SK-N-SH treated with all-trans-retinoic acid at 6 μM for 48 hours (cell line): ENCODE measurements around the gene FAM217A.

Experiments
- ATAC-seq: fragments of 200-7000 bp; cut with Tn5 transposase; 3 replicates; pipeline ENCODE4 v1.9.1; 2020; ENCODE audit warnings: mild to moderate bottlenecking, moderate library complexity
- ARNTL ChIP-seq: fragments of 450-650 bp; formaldehyde crosslinking; IDR thresholded peaks from 2 replicates; pipeline ENCODE4 v1.5.0; 2020; ENCODE audit warnings: low read depth, mild to moderate bottlenecking, moderate library complexity, borderline replicate concordance
- BACH2 ChIP-seq: fragments of 250-450 bp; sonication (Bioruptor Pico); IDR thresholded peaks from 2 replicates; pipeline ENCODE4 v1.9.0; 2021; ENCODE audit warnings: mild to moderate bottlenecking, borderline replicate concordance
- CSDC2 ChIP-seq: fragments of 250-450 bp; sonication (Bioruptor Pico); IDR thresholded peaks from 2 replicates; pipeline ENCODE4 v1.5.0; 2020; ENCODE audit warnings: mild to moderate bottlenecking, moderate library complexity
- CSRNP3 ChIP-seq: fragments of 250-450 bp; sonication (Bioruptor Pico); IDR thresholded peaks from 2 replicates; pipeline ENCODE4 v1.5.1; 2021; ENCODE audit warnings: mild to moderate bottlenecking, moderate library complexity
- GLIS3 ChIP-seq: fragments of 250-450 bp; sonication (Bioruptor Pico); IDR thresholded peaks from 2 replicates; pipeline ENCODE4 v1.5.0; 2020; ENCODE audit warnings: mild to moderate bottlenecking, moderate library complexity
- ISL1 ChIP-seq: fragments of 250-450 bp; sonication (Bioruptor Pico); IDR thresholded peaks from 2 replicates; pipeline ENCODE4 v2.1.2; 2022; ENCODE audit warnings: mild to moderate bottlenecking, moderate library complexity
- OSR1 ChIP-seq: fragments of 250-450 bp; sonication (Bioruptor Pico); IDR thresholded peaks from 2 replicates; pipeline ENCODE4 v1.8.0; 2022; ENCODE audit warnings: moderate library complexity, mild to moderate bottlenecking, inconsistent platforms
- POU6F1 ChIP-seq: fragments of 250-450 bp; sonication (Bioruptor Pico); IDR thresholded peaks from 2 replicates; pipeline ENCODE4 v1.8.0; 2021; ENCODE audit warnings: low read depth, mild to moderate bottlenecking, moderate library complexity, borderline replicate concordance
- PPARA ChIP-seq: fragments of 250-450 bp; sonication (Bioruptor Pico); IDR thresholded peaks from 2 replicates; pipeline ENCODE4 v1.5.0; 2020; ENCODE audit warnings: mild to moderate bottlenecking, borderline replicate concordance
- RARB ChIP-seq: fragments of 250-450 bp; sonication (Bioruptor Pico); IDR thresholded peaks from 2 replicates; pipeline ENCODE4 v1.8.0; 2021; ENCODE audit warnings: mild to moderate bottlenecking, moderate library complexity
- SNAI2 ChIP-seq: fragments of 250-450 bp; sonication (Bioruptor Pico); IDR thresholded peaks from 2 replicates; pipeline ENCODE4 v1.5.0; 2020; ENCODE audit warnings: mild to moderate bottlenecking, moderate library complexity
- TOX ChIP-seq: fragments of 250-450 bp; sonication (Bioruptor Pico); IDR thresholded peaks from 2 replicates; pipeline ENCODE4 v1.8.0; 2021; ENCODE audit warnings: mild to moderate bottlenecking, moderate library complexity, borderline replicate concordance
- ZC3H10 ChIP-seq: fragments of 250-450 bp; sonication (Bioruptor Pico); IDR thresholded peaks from 2 replicates; pipeline ENCODE4 v1.5.1; 2021; ENCODE audit warnings: mild to moderate bottlenecking, moderate library complexity
- ZFP3 ChIP-seq: fragments of 250-450 bp; sonication (Bioruptor Pico); IDR thresholded peaks from 2 replicates; pipeline ENCODE4 v1.5.0; 2020; ENCODE audit warnings: mild to moderate bottlenecking, moderate library complexity
- ZNF565 ChIP-seq: fragments of 450-650 bp; formaldehyde crosslinking; conservative IDR thresholded peaks from 2 replicates; pipeline ENCODE4 v1.5.0; 2020; ENCODE audit warnings: low read depth, mild to moderate bottlenecking, moderate library complexity
- ZNF70 ChIP-seq: fragments of 450-650 bp; formaldehyde crosslinking; IDR thresholded peaks from 2 replicates; pipeline ENCODE4 v1.5.0; 2020; ENCODE audit warnings: mild to moderate bottlenecking, moderate library complexity
- ZNF8 ChIP-seq: fragments of 450-650 bp; formaldehyde crosslinking; IDR thresholded peaks from 2 replicates; pipeline ENCODE4 v1.5.0; 2020; ENCODE audit warnings: mild to moderate bottlenecking, moderate library complexity
- TF ChIP-seq, protein P1 (sequence below): fragments of 250-450 bp; sonication (Bioruptor Pico); IDR thresholded peaks from 2 replicates; pipeline ENCODE4 v1.8.0; 2020; ENCODE audit warnings: mild to moderate bottlenecking, moderate library complexity, borderline replicate concordance
- TF ChIP-seq, protein P2 (sequence below): fragments of 250-450 bp; sonication (Bioruptor Pico); IDR thresholded peaks from 2 replicates; pipeline ENCODE4 v1.5.0; 2020; ENCODE audit warnings: mild to moderate bottlenecking, moderate library complexity
- TF ChIP-seq, protein P3 (sequence below): fragments of 250-450 bp; sonication (Bioruptor Pico); IDR thresholded peaks from 2 replicates; pipeline ENCODE4 v1.5.1; 2020; ENCODE audit warnings: low read depth, mild to moderate bottlenecking, moderate library complexity

FAM217A gene

DNA sequence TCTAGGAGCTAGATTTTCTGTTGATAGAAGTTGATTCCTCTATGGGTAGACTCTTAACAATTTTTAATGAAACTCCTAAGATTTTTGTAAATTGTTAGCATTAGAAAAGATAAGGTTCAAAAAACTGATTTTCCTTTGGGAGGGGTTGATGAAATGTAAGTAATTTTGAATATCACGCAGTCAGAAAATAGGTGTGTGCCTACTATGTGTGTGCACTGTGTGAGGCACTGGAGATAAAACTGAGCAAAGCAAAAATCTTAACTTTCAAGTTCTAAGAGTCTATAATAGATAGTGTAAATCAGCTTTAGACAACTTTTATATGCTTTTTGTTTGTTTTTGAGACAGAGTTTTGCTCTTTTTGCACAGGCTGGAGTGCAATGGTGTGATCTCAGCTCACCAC, 53.3 kb downstream of the FAM217A start:
- no peak for ATAC-seq
- TF ChIP-seq ZNF8 (CRISPR knock-in tag) (no peak), PPARA (CRISPR knock-in tag) (no peak), ARNTL (CRISPR knock-in tag) (no peak), POU6F1 (CRISPR knock-in tag) (no peak), OSR1 (CRISPR knock-in tag) (no peak), RARB (CRISPR knock-in tag) (no peak), ISL1 (no peak), CSRNP3 (CRISPR knock-in tag) (no peak)

DNA sequence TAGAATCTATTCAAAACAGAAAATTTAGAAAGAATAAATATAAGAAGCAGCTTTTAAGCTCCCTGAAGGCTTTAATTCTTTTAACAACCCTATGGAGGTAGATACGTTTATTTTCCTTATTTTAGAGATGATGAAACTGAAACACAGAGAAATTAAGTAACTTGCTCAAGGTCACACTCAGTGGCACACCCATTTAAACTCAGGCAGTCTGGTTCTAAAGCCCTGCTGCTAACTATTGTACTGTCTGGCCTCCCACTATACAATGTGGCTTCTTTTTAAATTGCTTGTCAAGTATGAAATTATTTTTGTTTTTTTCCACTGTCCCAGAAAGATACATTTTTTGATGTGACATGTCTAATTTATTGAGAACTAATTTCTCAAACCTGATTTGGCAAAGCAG, 55.7 kb downstream of the FAM217A start:
- ATAC-seq = no peak
- TF ChIP-seq TOX (CRISPR knock-in tag) (no peak), SNAI2 (CRISPR knock-in tag) (no peak), ISL1 (no peak), ZFP3 (no peak), BACH2 (CRISPR knock-in tag) (no peak), ZNF70 (no peak), CSRNP3 (CRISPR knock-in tag) (no peak), GLIS3 (CRISPR knock-in tag) (no peak)
- TF ChIP-seq, protein P1, sequence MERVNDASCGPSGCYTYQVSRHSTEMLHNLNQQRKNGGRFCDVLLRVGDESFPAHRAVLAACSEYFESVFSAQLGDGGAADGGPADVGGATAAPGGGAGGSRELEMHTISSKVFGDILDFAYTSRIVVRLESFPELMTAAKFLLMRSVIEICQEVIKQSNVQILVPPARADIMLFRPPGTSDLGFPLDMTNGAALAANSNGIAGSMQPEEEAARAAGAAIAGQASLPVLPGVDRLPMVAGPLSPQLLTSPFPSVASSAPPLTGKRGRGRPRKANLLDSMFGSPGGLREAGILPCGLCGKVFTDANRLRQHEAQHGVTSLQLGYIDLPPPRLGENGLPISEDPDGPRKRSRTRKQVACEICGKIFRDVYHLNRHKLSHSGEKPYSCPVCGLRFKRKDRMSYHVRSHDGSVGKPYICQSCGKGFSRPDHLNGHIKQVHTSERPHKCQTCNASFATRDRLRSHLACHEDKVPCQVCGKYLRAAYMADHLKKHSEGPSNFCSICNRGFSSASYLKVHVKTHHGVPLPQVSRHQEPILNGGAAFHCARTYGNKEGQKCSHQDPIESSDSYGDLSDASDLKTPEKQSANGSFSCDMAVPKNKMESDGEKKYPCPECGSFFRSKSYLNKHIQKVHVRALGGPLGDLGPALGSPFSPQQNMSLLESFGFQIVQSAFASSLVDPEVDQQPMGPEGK = no peak
- TF ChIP-seq, protein P2, sequence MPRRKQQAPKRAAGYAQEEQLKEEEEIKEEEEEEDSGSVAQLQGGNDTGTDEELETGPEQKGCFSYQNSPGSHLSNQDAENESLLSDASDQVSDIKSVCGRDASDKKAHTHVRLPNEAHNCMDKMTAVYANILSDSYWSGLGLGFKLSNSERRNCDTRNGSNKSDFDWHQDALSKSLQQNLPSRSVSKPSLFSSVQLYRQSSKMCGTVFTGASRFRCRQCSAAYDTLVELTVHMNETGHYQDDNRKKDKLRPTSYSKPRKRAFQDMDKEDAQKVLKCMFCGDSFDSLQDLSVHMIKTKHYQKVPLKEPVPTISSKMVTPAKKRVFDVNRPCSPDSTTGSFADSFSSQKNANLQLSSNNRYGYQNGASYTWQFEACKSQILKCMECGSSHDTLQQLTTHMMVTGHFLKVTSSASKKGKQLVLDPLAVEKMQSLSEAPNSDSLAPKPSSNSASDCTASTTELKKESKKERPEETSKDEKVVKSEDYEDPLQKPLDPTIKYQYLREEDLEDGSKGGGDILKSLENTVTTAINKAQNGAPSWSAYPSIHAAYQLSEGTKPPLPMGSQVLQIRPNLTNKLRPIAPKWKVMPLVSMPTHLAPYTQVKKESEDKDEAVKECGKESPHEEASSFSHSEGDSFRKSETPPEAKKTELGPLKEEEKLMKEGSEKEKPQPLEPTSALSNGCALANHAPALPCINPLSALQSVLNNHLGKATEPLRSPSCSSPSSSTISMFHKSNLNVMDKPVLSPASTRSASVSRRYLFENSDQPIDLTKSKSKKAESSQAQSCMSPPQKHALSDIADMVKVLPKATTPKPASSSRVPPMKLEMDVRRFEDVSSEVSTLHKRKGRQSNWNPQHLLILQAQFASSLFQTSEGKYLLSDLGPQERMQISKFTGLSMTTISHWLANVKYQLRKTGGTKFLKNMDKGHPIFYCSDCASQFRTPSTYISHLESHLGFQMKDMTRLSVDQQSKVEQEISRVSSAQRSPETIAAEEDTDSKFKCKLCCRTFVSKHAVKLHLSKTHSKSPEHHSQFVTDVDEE (CRISPR knock-in tag) = no peak
- TF ChIP-seq, protein P3, sequence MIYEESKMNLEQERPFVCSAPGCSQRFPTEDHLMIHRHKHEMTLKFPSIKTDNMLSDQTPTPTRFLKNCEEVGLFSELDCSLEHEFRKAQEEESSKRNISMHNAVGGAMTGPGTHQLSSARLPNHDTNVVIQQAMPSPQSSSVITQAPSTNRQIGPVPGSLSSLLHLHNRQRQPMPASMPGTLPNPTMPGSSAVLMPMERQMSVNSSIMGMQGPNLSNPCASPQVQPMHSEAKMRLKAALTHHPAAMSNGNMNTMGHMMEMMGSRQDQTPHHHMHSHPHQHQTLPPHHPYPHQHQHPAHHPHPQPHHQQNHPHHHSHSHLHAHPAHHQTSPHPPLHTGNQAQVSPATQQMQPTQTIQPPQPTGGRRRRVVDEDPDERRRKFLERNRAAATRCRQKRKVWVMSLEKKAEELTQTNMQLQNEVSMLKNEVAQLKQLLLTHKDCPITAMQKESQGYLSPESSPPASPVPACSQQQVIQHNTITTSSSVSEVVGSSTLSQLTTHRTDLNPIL (CRISPR knock-in tag) = no peak

- TF ChIP-seq GLIS3 (CRISPR knock-in tag) (no peak; the same call in 1 of the 2 replicates), ZFP3 (no peak), RARB (CRISPR knock-in tag) (no peak), ISL1 (no peak), ZNF8 (CRISPR knock-in tag) (no peak), CSDC2 (CRISPR knock-in tag) (no peak), SNAI2 (CRISPR knock-in tag) (no peak), PPARA (CRISPR knock-in tag) (no peak), TOX (CRISPR knock-in tag) (no peak), ZNF565 (CRISPR knock-in tag) (no peak), ZC3H10 (CRISPR knock-in tag) (no peak), CSRNP3 (CRISPR knock-in tag) (no peak), ZNF70 (no peak)
- TF ChIP-seq, protein P2 (CRISPR knock-in tag) = no peak
- TF ChIP-seq, all 23 proteins: peak for 0
- peak; percentile 16 for ATAC-seq
Observed at GRCh38 chr6:4021854-4022695, 56.9 kb downstream of the FAM217A start.
